Measurements from ENCODE around the gene CLDN10.
"Not testable (repeated sequence)": the region's sequence is repeated elsewhere in the genome, so short reads cannot be mapped to it uniquely, and the experiment has no call there.

The CLDN10 gene

GRCh38 chr13:95564091-95564490 lies 11.6 kb downstream of the CLDN10 start:
- no peak for TF ChIP-seq CTCF (IDR thresholded peaks at IDR 0.05)
- H3K4me3 ChIP-seq (ENCODE audit: low read depth, low read length): no peak overlapping the region
- no peaks in the 10 kb centered on the region for H3K79me2 ChIP-seq
- H2AFZ ChIP-seq: no peak overlapping the region
- H3K9me3 ChIP-seq (ENCODE audit: control insufficient read depth, low read length): no peaks in the 10 kb centered on the region
- H3K27ac ChIP-seq: no peak overlapping the region
- H3K27me3 ChIP-seq (ENCODE audit: control insufficient read depth, insufficient read depth, low read length): no peaks in the 10 kb centered on the region
- H3K4me1 ChIP-seq: no peaks in the 10 kb centered on the region
- no peaks in the 10 kb centered on the region for H3K36me3 ChIP-seq (ENCODE audit: control insufficient read depth, insufficient read depth, low read length)
- H3K9ac ChIP-seq: no peak overlapping the region
- no peak overlapping the region for H3K4me2 ChIP-seq (ENCODE audit: low read length)

GRCh38 chr13:95564733-95565291 lies 12.3 kb downstream of the CLDN10 start:
- no peaks in the 10 kb centered on the region for H3K79me2 ChIP-seq
- H3K9ac ChIP-seq: no peak overlapping the region
- H3K4me3 ChIP-seq (ENCODE audit: low read depth, low read length): no peak overlapping the region
- H3K4me2 ChIP-seq (ENCODE audit: low read length): no peak overlapping the region
- H3K4me1 ChIP-seq: no peaks in the 10 kb centered on the region
- no peak overlapping the region for H3K27ac ChIP-seq
- no peak overlapping the region for H2AFZ ChIP-seq
- no peaks in the 10 kb centered on the region for H3K27me3 ChIP-seq (ENCODE audit: control insufficient read depth, insufficient read depth, low read length)
- no peaks in the 10 kb centered on the region for H3K9me3 ChIP-seq (ENCODE audit: control insufficient read depth, low read length)
- TF ChIP-seq CTCF (IDR thresholded peaks at IDR 0.05): no peak
- no peaks in the 10 kb centered on the region for H3K36me3 ChIP-seq (ENCODE audit: control insufficient read depth, insufficient read depth, low read length)

GRCh38 chr13:95565758-95566157 lies 13.2 kb downstream of the CLDN10 start:
- not testable (repeated sequence) for H3K4me2 ChIP-seq (ENCODE audit: low read length); H3K4me1 ChIP-seq; H3K9ac ChIP-seq; H3K27me3 ChIP-seq (ENCODE audit: control insufficient read depth, insufficient read depth, low read length); H3K9me3 ChIP-seq (ENCODE audit: control insufficient read depth, low read length); H2AFZ ChIP-seq; H3K79me2 ChIP-seq; H3K36me3 ChIP-seq (ENCODE audit: control insufficient read depth, insufficient read depth, low read length); H3K27ac ChIP-seq; H3K4me3 ChIP-seq (ENCODE audit: low read depth, low read length)

GRCh38 chr13:95568131-95568530 lies 15.6 kb downstream of the CLDN10 start:
- Histone ChIP-seq H3K27me3 (ENCODE audit: control insufficient read depth, insufficient read depth, low read length) (no peaks in the 10 kb centered on the region), H3K79me2 (no peaks in the 10 kb centered on the region), H2AFZ (no peak overlapping the region), H3K4me1 (no peaks in the 10 kb centered on the region), H3K9me3 (ENCODE audit: control insufficient read depth, low read length) (no peaks in the 10 kb centered on the region), H3K36me3 (ENCODE audit: control insufficient read depth, insufficient read depth, low read length) (no peaks in the 10 kb centered on the region), H3K4me3 (ENCODE audit: low read depth, low read length) (no peak overlapping the region), H3K9ac (no peak overlapping the region), H3K4me2 (ENCODE audit: low read length) (no peak overlapping the region), H3K27ac (no peak overlapping the region)
- TF ChIP-seq CTCF (IDR thresholded peaks at IDR 0.05): no peak

- no peaks in the 10 kb centered on the region for H3K36me3 ChIP-seq (ENCODE audit: control insufficient read depth, insufficient read depth, low read length)
Observed at GRCh38 chr13:95570016-95570415, 17.5 kb downstream of the CLDN10 start.

More at GRCh38 chr13:95570016-95570415, 17.5 kb downstream of the CLDN10 start:
- Histone ChIP-seq H3K27me3 (ENCODE audit: control insufficient read depth, insufficient read depth, low read length) (no peaks in the 10 kb centered on the region), H3K4me3 (ENCODE audit: low read depth, low read length) (no peak overlapping the region), H3K4me1 (no peaks in the 10 kb centered on the region), H2AFZ (no peak overlapping the region), H3K4me2 (ENCODE audit: low read length) (no peak overlapping the region), H3K9ac (no peak overlapping the region), H3K79me2 (no peaks in the 10 kb centered on the region), H3K27ac (no peak overlapping the region), H3K9me3 (ENCODE audit: control insufficient read depth, low read length) (no peaks in the 10 kb centered on the region)
- TF ChIP-seq CTCF (IDR thresholded peaks at IDR 0.05): no peak
